GM12878 (cell line): Measurements from ENCODE around the gene TRIM45. TPM values are rescaled to one million over a fixed set of nuclear protein-coding genes. Genes with fewer than 3 reads are reported as not detected.

Source experiments
- BHLHE40 ChIP-seq, 2 experiments: fragments of 450-650 bp in 1 of 2; IDR thresholded peaks; 2 replicates each; pipeline ENCODE4 v1.6.1; 2011 to 2017; ENCODE audit warnings: low read depth in 2 of 2, borderline replicate concordance in 1 of 2, improper control_type of control experiment in 1 of 2, low read length in 1 of 2, mild to moderate bottlenecking in 1 of 2
- CHD2 ChIP-seq: IDR thresholded peaks from 2 replicates; pipeline ENCODE4 v1.6.1; 2011; ENCODE audit warnings: low read depth, low read length, improper control_type of control experiment, borderline replicate concordance
- CREB1 ChIP-seq: IDR thresholded peaks from 2 replicates; pipeline ENCODE4 v1.6.1; 2012; ENCODE audit warnings: low read depth, mild to moderate bottlenecking, inconsistent platforms
- E2F8 ChIP-seq: fragments of 450-650 bp; IDR thresholded peaks from 2 replicates; pipeline ENCODE4 v1.6.1; 2018; ENCODE audit warnings: mild to moderate bottlenecking, low read depth, moderate library complexity; ENCODE audit not compliant: partially characterized antibody
- ESRRA ChIP-seq: IDR thresholded peaks from 2 replicates; pipeline ENCODE4 v1.6.1; 2012; ENCODE audit warnings: mild to moderate bottlenecking, low read length, improper control_type of control experiment
- FOXM1 ChIP-seq: IDR thresholded peaks from 2 replicates; pipeline ENCODE4 v1.6.1; 2012; ENCODE audit warnings: low read depth, mild to moderate bottlenecking, inconsistent platforms, low read length, moderate library complexity
- GATAD2B ChIP-seq: fragments of 450-650 bp; conservative IDR thresholded peaks from 2 replicates; pipeline ENCODE4 v1.6.1; 2017; ENCODE audit warnings: low read depth, mild to moderate bottlenecking, moderate library complexity
- IKZF1 ChIP-seq: fragments of 450-650 bp; conservative IDR thresholded peaks from 2 replicates; pipeline ENCODE4 v1.6.1; 2017; ENCODE audit warnings: antibody characterized with exemption, mild to moderate bottlenecking
- NFXL1 ChIP-seq: fragments of 450-650 bp; IDR thresholded peaks from 2 replicates; pipeline ENCODE4 v1.6.1; 2017; ENCODE audit warnings: antibody characterized with exemption, mild to moderate bottlenecking, borderline replicate concordance
- PBX3 ChIP-seq: IDR thresholded peaks from 2 replicates; pipeline ENCODE4 v1.6.1; 2011; ENCODE audit warnings: mild to moderate bottlenecking, low read depth, low read length, moderate library complexity; ENCODE audit not compliant: insufficient replicate concordance
- POLR2A ChIP-seq: IDR thresholded peaks from 2 replicates; pipeline ENCODE4 v1.6.1; 2011; ENCODE audit warnings: low read depth, mild to moderate bottlenecking, low read length
- RELA ChIP-seq: fragments of 450-650 bp; IDR thresholded peaks from 2 replicates; pipeline ENCODE4 v1.8.0; 2014; ENCODE audit warnings: borderline replicate concordance; ENCODE audit not compliant: partially characterized antibody
- REST ChIP-seq: IDR thresholded peaks from 2 replicates; pipeline ENCODE4 v1.6.1; 2012; ENCODE audit warnings: mild to moderate bottlenecking, low read depth, low read length
- SIX5 ChIP-seq: IDR thresholded peaks from 2 replicates; pipeline ENCODE4 v1.6.1; 2011; ENCODE audit warnings: mild to moderate bottlenecking, low read depth, low read length, moderate library complexity; ENCODE audit not compliant: severe bottlenecking
- SPI1 ChIP-seq: IDR thresholded peaks from 2 replicates; pipeline ENCODE4 v1.6.1; 2011; ENCODE audit warnings: low read depth, mild to moderate bottlenecking, low read length, moderate library complexity, borderline replicate concordance; ENCODE audit not compliant: insufficient read depth
- STAT3 ChIP-seq: IDR thresholded peaks from 2 replicates; pipeline ENCODE4 v1.6.1; 2011; ENCODE audit warnings: low read depth, low read length, improper control_type of control experiment
- TBL1XR1 ChIP-seq: IDR thresholded peaks from 2 replicates; pipeline ENCODE4 v1.6.1; 2012; ENCODE audit warnings: low read depth, low read length, improper control_type of control experiment
- ZBTB40 ChIP-seq: fragments of 450-650 bp; IDR thresholded peaks from 2 replicates; pipeline ENCODE4 v1.6.1; 2016; ENCODE audit warnings: mild to moderate bottlenecking, moderate library complexity, borderline replicate concordance
- polyA plus RNA-seq, 11 experiments: library from polyadenylated mRNA; depleted of rRNA in 4 of 11; unstranded in 6 of 11; stranded (reverse) in 5 of 11; fragments of >200 nt; fragmentation: Nextera tagmentation in 4 of 11; fragmentation: Illumina TruSeq in 1 of 11; extraction: Ambion mirVana in 4 of 11; extraction: Trizol in 1 of 11; gene quantifications; 1 replicate in 1 of 11; 2 replicates in 10 of 11; pipeline versions ENCODE4 v1.2.1 to v1.2.3, GENCODE V29; 2011 to 2016; ENCODE audit warnings: inconsistent platforms in 2 of 11, missing spikeins in 2 of 11, low read depth in 1 of 11
- total RNA-seq, 4 experiments: library from RNA; depleted of rRNA in 3 of 4; stranded (reverse); fragments of >200 nt in 3 of 4; fragmentation: Illumina TruSeq in 1 of 4; extraction: Trizol in 1 of 4; gene quantifications; 2 replicates each; pipeline versions ENCODE4 v1.2.1 to v1.2.3, GENCODE V29; 2013 to 2021

Gene TRIM45
- total and polyA plus RNA-seq, 10 of the 15 experiments (the other 5 are each of a cell fraction or from before 2014, with no cell fraction given): 0.31 to 0.86 (median 0.46) TPM

- no peak for TF ChIP-seq ZBTB40
- peak; percentile 79 for TF ChIP-seq RELA
- peak; percentile 98 for TF ChIP-seq FOXM1
- TF ChIP-seq BHLHE40 (IDR thresholded peaks at IDR 0.05; ENCODE audit: borderline replicate concordance in 1 of 2, low read depth in 2 of 2, low read length in 1 of 2): peak; percentile 22 to 44; a peak in 2 of 4 replicates
- TF ChIP-seq CREB1: peak; percentile 85
- no peak for TF ChIP-seq ESRRA
- TF ChIP-seq REST: peak; percentile 16; the same call in 1 of the 2 replicates
- TF ChIP-seq STAT3: 0 out of 2 replicates have a peak, but pooled peaks have one; percentile 27
- TF ChIP-seq TBL1XR1: peak; percentile 44; the same call in 1 of the 2 replicates
- TF ChIP-seq E2F8: no peak
- no peak for TF ChIP-seq NFXL1
- no peak for TF ChIP-seq PBX3
- TF ChIP-seq SIX5: no peak
- TF ChIP-seq SPI1: no peak
- TF ChIP-seq GATAD2B: peak; percentile 89
- peak; percentile 99 for TF ChIP-seq IKZF1
- TF ChIP-seq CHD2: no peak
- no peak for TF ChIP-seq POLR2A
Measured at GRCh38 chr1:117061986-117062415, 59.5 kb downstream of the TRIM45 start (continued).
